Measurements from ENCODE around the gene FHIT.

FHIT gene

DNA sequence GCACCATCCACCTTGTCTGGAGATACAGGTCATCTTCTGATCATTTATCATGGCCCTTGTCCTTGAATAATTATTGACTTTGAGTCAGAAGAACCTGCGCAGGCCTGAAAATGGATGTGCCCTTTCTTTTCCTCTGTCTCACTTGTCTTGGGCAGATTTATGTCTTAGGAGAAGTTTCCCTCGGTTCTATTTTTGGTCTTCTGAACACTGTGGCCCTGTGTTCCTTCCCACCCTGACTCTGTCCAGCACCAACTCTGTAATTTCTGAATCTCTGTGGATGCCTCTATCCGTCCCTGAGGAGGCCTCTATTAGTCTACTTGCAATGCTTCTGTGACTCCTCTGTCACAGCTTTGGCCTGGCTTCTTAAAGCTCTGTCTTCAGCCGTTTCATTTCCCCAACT, 1520.7 kb downstream of the FHIT start:
- DNase-seq (ENCODE audit: low read depth in 2 of 2): no peak

DNA sequence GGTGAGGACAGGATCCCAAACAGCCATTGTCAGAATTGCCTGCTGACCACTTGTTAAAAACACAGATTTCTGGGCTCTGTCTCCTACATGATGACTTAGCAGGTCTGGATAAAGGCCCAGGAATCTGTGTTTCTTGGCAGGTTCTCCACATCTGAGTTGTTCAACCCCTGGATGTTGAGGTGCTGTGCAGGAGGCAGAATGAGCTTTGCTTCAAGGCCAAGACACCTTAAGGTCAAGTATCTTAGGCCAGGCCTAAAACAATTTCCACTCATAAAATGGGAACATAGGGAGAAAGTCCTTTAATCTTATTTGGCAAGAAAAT, 1522.7 kb downstream of the FHIT start:
- DNase-seq (ENCODE audit: low read depth in 2 of 2): no peak

DNA sequence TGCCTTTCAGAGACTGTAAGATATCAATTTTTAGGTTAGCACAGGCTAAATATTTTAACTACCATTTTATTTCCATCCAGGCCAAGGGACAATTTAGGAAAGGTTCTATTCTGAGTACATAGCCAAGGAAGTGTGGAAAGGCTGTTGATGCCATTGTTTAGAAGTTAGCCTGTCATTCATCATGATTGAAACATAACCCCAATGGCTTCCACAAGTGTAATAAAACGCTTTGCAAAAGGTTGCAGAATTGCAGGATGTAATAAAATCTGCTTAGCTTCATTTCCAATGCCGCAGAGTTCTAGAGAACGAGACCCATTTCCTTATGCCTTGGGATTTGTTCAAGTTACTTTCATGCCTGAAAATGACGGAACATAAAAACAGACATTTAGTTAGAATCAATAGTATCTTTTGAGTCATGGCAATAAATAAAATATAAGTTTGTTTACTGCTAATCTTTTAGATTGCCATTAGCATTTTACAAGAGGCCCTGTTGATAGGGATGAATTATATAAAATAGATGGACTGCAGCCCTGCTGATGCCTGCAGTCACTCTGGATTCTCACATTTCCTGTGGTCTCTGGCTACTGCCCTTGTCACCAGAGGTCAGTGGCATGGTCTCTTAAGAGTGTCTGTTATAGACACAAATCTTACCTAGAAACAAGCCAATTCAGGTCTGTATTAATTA, 1523.2 kb downstream of the FHIT start:
- DNase-seq (ENCODE audit: low read depth in 2 of 2): no peak

DNA sequence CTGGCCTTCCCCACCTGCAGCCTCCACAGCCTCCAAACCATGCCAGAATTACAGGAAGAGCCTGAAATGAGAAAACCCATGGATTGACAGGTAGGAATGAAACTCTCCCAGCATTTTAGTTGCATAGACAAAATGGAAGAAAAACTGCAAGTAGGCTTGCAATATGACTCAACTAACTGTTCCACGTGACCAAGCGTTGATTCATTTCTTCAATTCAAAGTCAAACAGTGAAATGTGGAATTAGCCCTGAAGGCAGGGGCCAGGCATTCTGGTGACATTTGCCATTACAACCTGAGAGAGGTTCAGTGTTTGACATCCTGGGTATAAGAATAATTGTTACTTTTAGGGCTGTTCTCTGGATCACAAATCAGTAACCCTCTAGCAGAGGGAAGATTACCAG, 1525.0 kb downstream of the FHIT start:
- DNase-seq (ENCODE audit: low read depth in 2 of 2): no peak

DNA sequence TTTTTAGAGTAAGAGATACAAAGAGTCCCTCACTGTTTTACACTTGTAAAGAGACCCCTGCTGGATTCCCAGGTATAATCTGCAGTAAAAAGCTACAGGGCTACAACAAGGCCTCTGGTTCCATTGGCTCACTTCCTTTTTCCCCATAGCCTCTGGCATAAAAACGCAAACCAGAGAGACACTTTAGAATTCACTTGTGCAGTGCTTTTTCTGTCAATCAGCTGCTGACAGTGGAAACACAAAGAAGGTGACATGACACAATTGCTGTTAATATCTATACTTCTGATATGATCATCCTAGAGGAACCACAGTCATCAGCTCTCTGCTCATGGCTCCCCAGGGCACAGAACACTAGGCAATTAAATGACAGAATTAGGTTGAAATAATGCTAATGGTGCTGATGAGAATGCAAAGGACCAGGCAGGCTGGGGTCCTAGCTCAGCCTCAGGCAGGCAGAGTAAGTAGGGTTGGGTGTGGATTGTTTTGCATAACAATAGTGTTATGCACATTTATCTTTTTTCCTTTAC, 1533.5 kb downstream of the FHIT start:
- no peak for DNase-seq (ENCODE audit: low read depth in 2 of 2)

DNA sequence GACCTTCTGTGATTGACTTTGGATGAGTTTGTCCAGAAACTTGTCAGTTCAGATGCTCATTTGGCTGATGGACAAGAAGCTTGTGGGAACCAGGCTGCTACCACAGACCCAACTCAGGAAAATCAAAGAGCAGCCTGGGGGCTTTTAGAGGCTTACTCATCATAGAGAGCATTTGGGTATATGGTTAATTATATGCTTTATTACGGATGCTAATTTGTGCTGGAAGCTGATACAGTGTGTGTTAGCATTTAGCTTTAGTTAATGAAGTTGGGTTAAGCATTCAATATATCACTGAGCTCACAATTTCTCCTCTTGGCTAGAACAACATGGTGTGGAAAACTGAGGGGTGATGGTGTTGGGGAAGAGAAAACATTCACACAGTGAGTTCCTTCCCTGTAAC, 1537.2 kb downstream of the FHIT start:
- DNase-seq (ENCODE audit: low read depth in 2 of 2): no peak

DNA sequence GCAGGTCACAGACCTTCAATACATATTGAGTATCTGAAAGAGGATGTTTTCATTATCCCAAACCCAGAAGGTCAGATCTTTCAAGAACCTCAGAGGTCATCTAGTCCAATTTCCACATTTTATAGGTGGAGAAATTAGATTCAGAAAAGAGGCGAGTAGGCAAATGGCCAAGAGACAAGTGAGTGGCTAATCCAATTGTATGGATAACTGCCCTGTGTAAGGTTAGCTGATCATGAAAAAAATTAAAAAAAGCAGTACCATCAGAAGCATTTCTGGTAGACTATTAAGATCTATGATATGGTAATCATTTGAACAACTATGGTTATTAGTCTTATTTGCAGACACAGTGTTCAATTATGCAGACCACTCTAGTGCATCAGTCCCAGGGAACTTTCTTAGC, 1540.7 kb downstream of the FHIT start:
- DNase-seq (ENCODE audit: low read depth in 2 of 2): no peak

DNA sequence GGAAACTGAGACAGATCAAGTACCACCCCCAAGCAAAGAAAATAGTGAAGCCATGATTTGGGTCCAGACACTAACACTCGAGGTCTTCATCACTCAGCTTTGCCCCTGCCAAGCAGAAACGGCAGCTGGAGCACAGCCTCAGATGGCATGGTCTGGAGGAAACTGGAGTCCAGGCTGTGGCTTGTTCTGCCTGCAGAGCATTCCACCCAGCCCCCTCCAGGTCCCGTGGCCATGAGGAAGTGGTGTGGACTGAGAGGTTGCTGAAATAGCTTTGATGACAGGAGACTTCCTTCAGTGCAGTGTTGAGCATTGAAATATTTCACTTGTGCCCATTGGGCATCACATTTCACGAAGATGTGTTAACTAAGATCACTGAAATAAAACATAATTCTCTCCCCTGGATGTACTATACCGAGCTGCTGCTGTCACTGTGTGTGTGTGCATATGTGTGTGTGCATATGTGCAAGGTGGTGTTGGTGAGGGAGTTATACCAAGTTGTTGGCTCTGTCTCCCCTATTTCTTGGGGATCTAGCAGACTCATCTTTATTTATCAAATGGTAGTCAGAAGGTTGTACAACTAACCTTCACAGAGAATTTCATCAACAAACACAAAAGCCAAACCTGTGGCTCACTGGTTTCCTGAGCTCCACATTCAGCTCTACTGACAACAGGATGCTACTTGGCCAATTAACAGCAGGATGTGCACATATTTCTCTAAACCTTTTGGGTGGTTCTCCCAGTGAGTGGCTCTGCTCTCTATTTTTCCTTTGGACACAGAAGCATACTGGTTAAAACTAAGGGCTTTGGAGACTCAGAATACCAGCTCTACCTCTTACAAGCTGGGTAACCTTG, 1541.3 kb downstream of the FHIT start:
- DNase-seq (ENCODE audit: low read depth in 2 of 2): no peak

DNA sequence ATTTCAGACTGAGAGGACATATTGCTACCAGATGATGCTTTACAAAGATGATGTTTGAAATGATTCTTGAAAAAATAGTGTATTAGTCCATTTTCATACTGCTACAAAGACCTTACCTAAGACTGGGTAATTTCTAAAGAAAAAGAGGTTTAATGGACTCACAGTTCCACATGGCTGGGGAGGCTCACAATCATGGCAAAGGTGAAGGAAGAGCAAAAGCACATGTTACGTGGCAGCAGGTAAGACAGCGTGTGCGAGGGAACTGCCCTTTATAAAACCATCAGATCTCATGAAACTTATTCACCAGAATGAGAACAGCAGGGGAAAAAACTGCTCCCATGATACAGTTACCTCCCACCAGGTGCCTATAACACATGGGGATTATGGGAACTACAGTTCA, 1543.0 kb downstream of the FHIT start:
- DNase-seq (ENCODE audit: low read depth in 2 of 2): no peak

DNA sequence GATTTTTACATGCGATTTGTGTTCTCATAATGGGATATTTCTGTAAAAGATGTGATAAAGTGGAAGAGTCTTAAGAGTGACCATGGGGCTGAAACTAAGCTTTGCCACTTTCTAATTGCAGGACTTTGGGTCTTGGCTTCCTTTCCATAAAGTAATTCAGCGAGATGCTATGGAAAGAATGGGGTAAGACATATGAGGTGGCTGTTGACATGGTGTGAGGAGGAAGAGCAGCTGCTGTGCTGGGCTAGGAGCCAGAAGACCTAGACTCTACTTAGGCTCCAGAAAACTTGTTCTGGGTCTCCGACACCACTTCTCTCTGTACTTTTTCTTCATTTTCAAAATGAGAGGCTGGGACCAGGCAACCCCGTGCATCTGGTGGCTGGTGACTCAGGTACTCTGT, 1547.0 kb downstream of the FHIT start:
- DNase-seq (ENCODE audit: low read depth in 2 of 2): no peak

DNA sequence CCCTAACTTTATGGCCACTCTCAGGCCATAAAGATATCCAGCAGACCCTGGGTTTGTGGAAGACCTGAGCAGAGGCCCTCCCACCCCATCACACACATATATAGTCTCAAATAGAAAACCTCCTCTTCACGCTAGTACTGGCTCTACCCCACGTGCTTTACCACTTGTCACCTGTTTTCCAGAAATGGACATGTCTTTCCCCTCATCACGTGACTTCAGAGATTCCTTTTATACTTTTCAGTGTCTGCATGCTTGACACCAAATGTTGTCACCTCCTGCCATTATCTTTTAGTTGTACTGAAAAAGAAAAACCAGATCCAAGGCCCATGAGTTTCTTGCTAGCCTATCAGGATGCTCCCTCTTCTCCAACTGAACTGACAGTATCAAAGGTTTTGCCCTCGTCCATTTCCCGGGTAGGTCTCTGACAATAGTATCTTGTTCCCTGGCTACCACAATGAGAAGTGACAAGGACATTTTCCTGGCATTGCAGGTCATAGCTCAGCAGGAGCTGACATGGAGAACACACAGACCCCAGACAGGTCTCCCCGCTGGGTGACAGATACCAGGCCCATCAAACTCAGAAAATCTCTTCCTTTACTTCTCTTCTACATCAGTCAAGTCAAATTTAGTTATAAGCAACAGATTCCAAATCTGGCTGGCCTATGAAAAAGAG, 1551.5 kb downstream of the FHIT start:
- no peak for DNase-seq (ENCODE audit: low read depth in 2 of 2)
